ENCODE results near the gene PPP2R5D.

Gene PPP2R5D

DNA sequence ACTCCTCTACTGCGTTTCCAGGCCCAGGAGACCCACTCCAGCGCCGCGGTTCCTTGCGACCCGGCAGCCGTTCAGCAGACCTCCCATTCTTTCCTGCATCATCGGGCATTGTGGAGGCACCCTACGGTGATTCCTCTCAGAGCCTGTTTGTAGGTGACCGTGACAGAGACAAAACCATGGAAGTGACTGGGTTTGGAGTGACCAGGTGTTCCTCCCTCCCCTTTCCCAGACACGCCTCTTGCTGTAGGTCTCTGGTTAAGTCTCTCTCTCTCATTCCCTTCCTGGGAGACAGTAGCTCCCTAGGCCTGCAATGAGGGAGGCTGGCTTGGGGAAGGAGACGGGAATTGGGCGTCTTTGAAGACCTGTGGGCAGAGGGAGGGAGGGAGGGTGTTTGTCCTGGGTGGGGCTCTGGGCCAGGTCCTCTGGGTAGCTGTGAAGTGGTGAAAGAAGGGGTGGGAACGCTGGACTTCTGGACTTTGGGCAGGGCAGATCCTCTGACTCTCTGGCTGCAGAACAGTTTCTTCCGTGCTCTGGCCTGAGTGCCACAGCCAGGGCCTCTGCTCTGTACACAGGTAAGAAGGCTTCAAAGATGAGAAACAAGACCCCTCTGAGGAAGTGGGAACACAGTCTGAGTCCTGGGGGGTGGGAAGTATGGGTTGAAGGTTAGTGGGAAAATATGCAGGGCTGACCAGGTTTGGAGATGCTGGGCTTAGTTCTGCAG, 75.8 kb downstream of the PPP2R5D start:
- DNase-seq: no peak

DNA sequence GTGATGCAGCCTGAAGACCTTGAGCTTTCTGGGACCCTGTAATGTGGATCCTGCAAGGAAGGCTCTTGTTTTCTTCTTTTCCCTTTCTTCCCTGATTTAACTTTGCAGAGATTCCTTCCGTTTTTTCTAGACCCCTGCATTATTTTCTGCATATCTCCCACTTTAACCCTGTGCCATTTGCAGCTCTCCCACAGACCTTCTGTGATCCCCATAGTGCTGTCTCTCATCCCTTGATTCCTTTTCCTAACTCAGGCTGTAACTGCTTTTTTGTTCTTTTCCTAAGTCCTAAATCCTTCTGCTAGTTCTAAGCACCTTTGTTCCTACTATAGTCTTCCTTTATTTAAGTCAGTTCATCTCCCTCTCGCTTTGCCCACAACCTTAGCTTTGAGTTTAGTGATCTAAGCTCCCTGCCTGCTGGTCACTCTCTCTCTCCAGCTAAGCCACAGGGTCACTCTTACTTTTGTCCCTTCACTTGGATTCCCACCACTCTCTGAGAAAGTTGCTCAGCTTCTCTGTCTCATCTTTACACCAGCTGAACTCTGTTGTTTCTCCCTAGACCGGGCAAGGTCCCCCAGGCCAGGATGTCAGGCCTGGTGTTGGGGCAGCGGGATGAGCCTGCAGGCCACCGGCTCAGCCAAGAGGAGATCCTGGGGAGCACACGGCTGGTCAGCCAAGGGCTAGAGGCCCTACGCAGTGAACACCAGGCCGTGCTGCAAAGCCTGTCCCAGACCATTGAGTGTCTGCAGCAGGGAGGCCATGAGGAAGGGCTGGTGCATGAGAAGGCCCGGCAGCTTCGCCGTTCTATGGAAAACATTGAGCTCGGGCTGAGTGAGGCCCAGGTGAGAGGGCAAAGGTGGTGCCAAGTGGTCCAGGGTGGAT, 76.6 kb downstream of the PPP2R5D start:
- DNase-seq: no peak

DNA sequence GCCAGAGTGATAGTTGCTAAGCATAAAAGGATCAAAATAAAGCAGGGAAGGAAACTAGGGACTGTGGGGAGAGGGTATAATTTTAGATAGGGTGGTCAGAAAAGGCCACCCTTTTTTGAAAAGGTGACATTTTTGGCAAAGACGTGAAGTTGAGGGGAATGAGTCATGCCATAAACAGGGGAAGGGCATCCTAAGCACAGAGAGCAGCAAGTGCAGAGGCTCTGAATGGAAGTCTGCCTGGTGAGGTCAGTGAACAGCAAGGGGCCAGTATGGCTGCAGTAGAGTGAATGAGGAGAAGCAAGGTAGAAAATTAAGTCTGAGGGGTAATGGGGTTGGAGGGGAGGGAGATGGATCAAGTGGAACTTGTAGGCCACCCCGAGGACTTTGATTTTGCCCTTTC, 77.5 kb downstream of the PPP2R5D start:
- no peak for DNase-seq

Measured in CD4-positive, alpha-beta T cell treated with Interleukin-6 for 4 hours (primary cell).